DND-41 (cell line): ENCODE data around the gene OGFOD1.

Experiments
- ATAC-seq: fragments of 200-7000 bp; cut with Tn5 transposase; 3 replicates; pipeline ENCODE4 v1.9.1; 2021; ENCODE audit warnings: low read depth; ENCODE audit not compliant: insufficient read depth
- DNase-seq: peaks from one replicate; pipeline ENCODE4 v3.0.0-alpha.2; 2020
- H2AFZ ChIP-seq: 2 replicates; pipeline ENCODE4 v1.6.0; 2012; ENCODE audit warnings: low read depth, low read length
- H3K27ac ChIP-seq: 2 replicates; pipeline ENCODE4 v1.5.1; 2012; ENCODE audit warnings: low read length, inconsistent platforms
- H3K27me3 ChIP-seq: fragments of 200-600 bp; sonication (generic); 2 replicates; pipeline ENCODE4 v1.6.0; 2012; ENCODE audit warnings: low read length, mild to moderate bottlenecking, inconsistent platforms; ENCODE audit not compliant: insufficient read depth, poor library complexity
- H3K36me3 ChIP-seq: 2 replicates; pipeline ENCODE4 v1.5.1; 2012; ENCODE audit warnings: low read length, inconsistent platforms; ENCODE audit not compliant: insufficient read depth
- H3K4me1 ChIP-seq: 2 replicates; pipeline ENCODE4 v1.5.1; 2012; ENCODE audit warnings: mild to moderate bottlenecking, low read length; ENCODE audit not compliant: insufficient read depth
- H3K4me2 ChIP-seq: 2 replicates; pipeline ENCODE4 v1.6.0; 2012; ENCODE audit warnings: mild to moderate bottlenecking, moderate library complexity, low read length, inconsistent platforms; ENCODE audit not compliant: insufficient read depth
- H3K4me3 ChIP-seq, 2 experiments: fragments of 200-600 bp in 1 of 2; shearing (Covaris generic) in 1 of 2; 2 replicates each; pipeline ENCODE4 v1.5.1; 2012 to 2016; ENCODE audit warnings: inconsistent platforms in 2 of 2, low read length in 2 of 2, mild to moderate bottlenecking in 2 of 2, low read depth in 1 of 2, moderate library complexity in 1 of 2
- H3K79me2 ChIP-seq: 2 replicates; pipeline ENCODE4 v1.6.0; 2012; ENCODE audit warnings: low read length, inconsistent platforms; ENCODE audit not compliant: insufficient read depth
- H3K9ac ChIP-seq: 2 replicates; pipeline ENCODE4 v1.6.0; 2012; ENCODE audit warnings: low read depth, mild to moderate bottlenecking, inconsistent platforms, low read length, moderate library complexity
- H3K9me3 ChIP-seq: 2 replicates; pipeline ENCODE4 v1.5.1; 2012; ENCODE audit warnings: low read length, moderate library complexity, mild to moderate bottlenecking, inconsistent platforms; ENCODE audit not compliant: insufficient read depth, severe bottlenecking
- H4K20me1 ChIP-seq: 2 replicates; pipeline ENCODE4 v1.6.0; 2012; ENCODE audit warnings: low read length; ENCODE audit not compliant: insufficient read depth
- CTCF ChIP-seq: IDR thresholded peaks from 2 replicates; pipeline ENCODE4 v1.5.1; 2012; ENCODE audit warnings: borderline replicate concordance, low read length, moderate library complexity, mild to moderate bottlenecking; ENCODE audit not compliant: poor library complexity, severe bottlenecking; ENCODE audit errors: extremely low read depth
- EZH2 ChIP-seq: IDR thresholded peaks from 3 replicates; pipeline ENCODE4 v1.6.1; 2012; ENCODE audit warnings: borderline replicate concordance, low read depth, mild to moderate bottlenecking, moderate library complexity, low read length, inconsistent platforms; ENCODE audit not compliant: severe bottlenecking

Gene OGFOD1

GRCh38 chr16:56451753-56452689 lies 667 bp downstream of the OGFOD1 start:
- TF ChIP-seq EZH2 = no peak
- TF ChIP-seq CTCF = no peak
- Histone ChIP-seq H3K4me3 (peak overlapping the region; percentile 36 to 60), H3K27ac (peak overlapping the region; percentile 75), H3K4me1 (peaks cover 52% of the 10 kb centered on the region), H3K9me3 (no peaks in the 10 kb centered on the region), H3K4me2 (peak overlapping the region; percentile 90), H3K27me3 (no peaks in the 10 kb centered on the region), H2AFZ (peak overlapping the region; percentile 90), H3K79me2 (peaks cover 68% of the 10 kb centered on the region), H3K36me3 (peaks cover 48% of the 10 kb centered on the region), H3K9ac (peak overlapping the region; percentile 76), H4K20me1 (peaks cover 31% of the 10 kb centered on the region)
- ATAC-seq = peak; percentile 41
- DNase-seq = peak; percentile 11

GRCh38 chr16:56457927-56458470 lies 6.6 kb downstream of the OGFOD1 start:
- DNase-seq (no peak), ATAC-seq (no peak)
- Histone ChIP-seq H3K79me2 (peaks cover 9% of the 10 kb centered on the region), H3K4me2 (no peak overlapping the region), H3K9me3 (no peaks in the 10 kb centered on the region), H3K36me3 (peaks cover 81% of the 10 kb centered on the region), H3K4me3 (no peak overlapping the region), H3K9ac (no peak overlapping the region), H3K27me3 (no peaks in the 10 kb centered on the region), H3K4me1 (peaks cover 8% of the 10 kb centered on the region), H4K20me1 (no peaks in the 10 kb centered on the region), H2AFZ (no peak overlapping the region), H3K27ac (no peak overlapping the region)
- no peak for TF ChIP-seq CTCF

- H3K79me2 ChIP-seq = no peaks in the 10 kb centered on the region
- no peaks in the 10 kb centered on the region for H3K4me1 ChIP-seq
- no peaks in the 10 kb centered on the region for H3K9me3 ChIP-seq
- ATAC-seq (no peak), DNase-seq (no peak)
- TF ChIP-seq CTCF (no peak), EZH2 (no peak)
- H2AFZ ChIP-seq = no peak overlapping the region
- peaks cover 78% of the 10 kb centered on the region for H3K36me3 ChIP-seq
- H3K27me3 ChIP-seq = no peaks in the 10 kb centered on the region
- no peak overlapping the region for H3K4me3 ChIP-seq
- H3K27ac ChIP-seq = no peak overlapping the region
- H3K9ac ChIP-seq = no peak overlapping the region
- H3K4me2 ChIP-seq = no peak overlapping the region
- no peaks in the 10 kb centered on the region for H4K20me1 ChIP-seq
Measured at GRCh38 chr16:56460101-56460500, 8.7 kb downstream of the OGFOD1 start.
